Spleen (tissue), 7 donors: ENCODE results near the gene SPINK2.

Source experiments
- POLR2A ChIP-seq, 3 donors: fragments of 450-650 bp; IDR thresholded peaks; one replicate each; pipeline ENCODE4 v1.5.1; 2017; ENCODE audit warnings: antibody characterized with exemption in 3 of 3, mild to moderate bottlenecking in 1 of 3
- TF ChIP-seq, protein P1 (sequence below), 11 experiments: fragments of 200-600 bp in 7 of 11; fragments of 450-650 bp in 4 of 11; sonication (generic) in 4 of 11; IDR thresholded peaks in 8 of 11; conservative IDR thresholded peaks in 3 of 11; 1 replicate in 7 of 11; 2 replicates in 4 of 11; pipeline versions ENCODE4 v1.4.0 to v1.8.0; 2016 to 2021; ENCODE audit warnings: antibody characterized with exemption in 11 of 11, inconsistent platforms in 4 of 11, mild to moderate bottlenecking in 1 of 11
- donor health status: DM: no; HTN: no; CAD: no; lungs with moderate emphysema.
- donor health status: DM: no; HTN: no; CAD: no.
- donor health status: DM: no; HTN: no; CAD: no.

DNA sequence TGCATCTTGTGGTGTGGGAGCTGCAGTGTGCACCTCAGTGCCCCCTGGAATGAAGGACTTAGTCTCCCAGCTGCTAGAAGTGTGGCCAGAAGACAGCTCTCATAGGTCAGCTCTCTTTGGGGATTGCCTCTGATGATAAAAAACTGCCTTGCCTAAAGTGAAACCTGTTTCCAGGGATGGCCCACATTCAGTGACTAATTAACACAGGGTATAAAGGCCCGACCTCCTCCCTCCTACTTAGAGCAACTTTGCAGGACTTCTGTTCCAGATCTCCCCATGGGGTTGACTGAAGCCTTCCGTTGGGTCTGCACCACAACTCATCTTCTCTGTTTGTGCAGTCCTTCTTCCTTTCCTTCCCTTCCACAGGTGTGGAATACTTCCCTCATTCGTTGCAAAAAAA is 53.2 kb downstream of the SPINK2 start:
- TF ChIP-seq, protein P1, sequence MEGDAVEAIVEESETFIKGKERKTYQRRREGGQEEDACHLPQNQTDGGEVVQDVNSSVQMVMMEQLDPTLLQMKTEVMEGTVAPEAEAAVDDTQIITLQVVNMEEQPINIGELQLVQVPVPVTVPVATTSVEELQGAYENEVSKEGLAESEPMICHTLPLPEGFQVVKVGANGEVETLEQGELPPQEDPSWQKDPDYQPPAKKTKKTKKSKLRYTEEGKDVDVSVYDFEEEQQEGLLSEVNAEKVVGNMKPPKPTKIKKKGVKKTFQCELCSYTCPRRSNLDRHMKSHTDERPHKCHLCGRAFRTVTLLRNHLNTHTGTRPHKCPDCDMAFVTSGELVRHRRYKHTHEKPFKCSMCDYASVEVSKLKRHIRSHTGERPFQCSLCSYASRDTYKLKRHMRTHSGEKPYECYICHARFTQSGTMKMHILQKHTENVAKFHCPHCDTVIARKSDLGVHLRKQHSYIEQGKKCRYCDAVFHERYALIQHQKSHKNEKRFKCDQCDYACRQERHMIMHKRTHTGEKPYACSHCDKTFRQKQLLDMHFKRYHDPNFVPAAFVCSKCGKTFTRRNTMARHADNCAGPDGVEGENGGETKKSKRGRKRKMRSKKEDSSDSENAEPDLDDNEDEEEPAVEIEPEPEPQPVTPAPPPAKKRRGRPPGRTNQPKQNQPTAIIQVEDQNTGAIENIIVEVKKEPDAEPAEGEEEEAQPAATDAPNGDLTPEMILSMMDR (IDR thresholded peaks at IDR 0.05 in 8 of 11, conservative IDR thresholded peaks at IDR 0.05 in 3 of 11): no peak
- no peak for TF ChIP-seq POLR2A (IDR thresholded peaks at IDR 0.05)
